Liver (tissue), 10 donors: ENCODE results near the gene WFDC6. TPM values are rescaled to one million over a fixed set of nuclear protein-coding genes. Genes with fewer than 3 reads are reported as not detected.

Experiments used
- DNase-seq: peaks from one replicate; pipeline ENCODE4 v3.0.0-alpha.2; 2017; ENCODE audit warnings: low spot score
- H3K27ac ChIP-seq, 2 donors: one replicate each; pipeline ENCODE4 v1.7.0; 2013; ENCODE audit warnings: inconsistent platforms in 2 of 2, low read length in 2 of 2, control low read depth in 1 of 2, low read depth in 1 of 2, mild to moderate bottlenecking in 1 of 2
- H3K27me3 ChIP-seq, 4 donors: one replicate each; pipeline versions ENCODE4 v1.6.1 to v1.7.0; 2013; ENCODE audit warnings: low read length in 3 of 4, inconsistent platforms in 1 of 4, mild to moderate bottlenecking in 1 of 4, moderate library complexity in 1 of 4; ENCODE audit not compliant: control insufficient read depth in 4 of 4, insufficient read depth in 4 of 4
- H3K36me3 ChIP-seq, 4 donors: one replicate each; pipeline versions ENCODE4 v1.6.1 to v1.7.0; 2013; ENCODE audit warnings: low read length in 3 of 4, mild to moderate bottlenecking in 3 of 4, low read depth in 1 of 4, moderate library complexity in 1 of 4; ENCODE audit not compliant: control insufficient read depth in 4 of 4, insufficient read depth in 3 of 4
- H3K4me1 ChIP-seq, 4 donors: one replicate each; pipeline versions ENCODE4 v1.6.1 to v1.7.0; 2013; ENCODE audit warnings: low read length in 3 of 4, mild to moderate bottlenecking in 3 of 4, moderate library complexity in 1 of 4; ENCODE audit not compliant: control insufficient read depth in 4 of 4, insufficient read depth in 4 of 4
- H3K4me3 ChIP-seq, 3 donors: one replicate each; pipeline versions ENCODE4 v1.6.1 to v1.7.0; 2013; ENCODE audit warnings: low read length in 3 of 3, control low read depth in 1 of 3, low read depth in 1 of 3, mild to moderate bottlenecking in 1 of 3
- H3K9ac ChIP-seq, 2 donors: one replicate each; pipeline ENCODE4 v1.7.0; 2013; ENCODE audit warnings: low read length in 2 of 2, mild to moderate bottlenecking in 2 of 2, moderate library complexity in 2 of 2, control low read depth in 1 of 2, low read depth in 1 of 2
- H3K9me3 ChIP-seq, 4 donors: one replicate each; pipeline versions ENCODE4 v1.6.1 to v1.7.0; 2013; ENCODE audit warnings: low read length in 3 of 4; ENCODE audit not compliant: control insufficient read depth in 4 of 4
- FOXA1 ChIP-seq: IDR thresholded peaks from 2 replicates; pipeline ENCODE4 v1.6.1; 2016; ENCODE audit warnings: antibody characterized with exemption
- GABPA ChIP-seq, 2 donors: IDR thresholded peaks in 1 of 2; conservative IDR thresholded peaks in 1 of 2; 2 replicates each; pipeline ENCODE4 v1.6.1; 2016; ENCODE audit warnings: antibody characterized with exemption in 2 of 2, mild to moderate bottlenecking in 1 of 2, moderate library complexity in 1 of 2
- WGBS: extraction: QIAGEN DNeasy Blood & Tissue Kit; methylation state at CpG from one replicate; pipeline ENCODE4 v1.1.7; 2013; 5-methylcytosine and 5-hydroxymethylcytosine counted together
- polyA plus RNA-seq, 2 donors: library from polyadenylated mRNA; stranded (reverse) in 1 of 2; unstranded in 1 of 2; fragments of 200-250 nt in 1 of 2; fragments of >200 nt in 1 of 2; fragmentation: Nextera tagmentation in 1 of 2; extraction: Ambion mirVana in 1 of 2; gene quantifications; one replicate each; pipeline versions ENCODE4 v1.2.1 to v1.2.3, GENCODE V29; 2013 to 2015
- small RNA-seq: library from RNA; depleted of rRNA; stranded (forward); fragments of <200 nt; gene quantifications from one replicate; pipeline ENCODE3, GENCODE V24; 2014
- total RNA-seq, 2 donors: library from RNA; depleted of rRNA; stranded (reverse); fragments of >200 nt; gene quantifications; one replicate each; pipeline ENCODE4 v1.2.3, GENCODE V29; 2014
- donor health status: healthy.
- donor health status: healthy.
- donor health status: healthy.
- donor health status: healthy.
- donor health status: healthy.

WFDC6 gene
- total and polyA plus RNA-seq, 4 donors = not detected

- WGBS = 50% methylated on average over 6 of the region's 6 CpGs
- Histone ChIP-seq H3K36me3 (no peaks in the 10 kb centered on the region), H3K4me3 (no peak overlapping the region), H3K27ac (no peak overlapping the region), H3K4me1 (peaks cover 0 to 4% (median 2%) of the 10 kb centered on the region in 4 donors), H3K9me3 (no peaks in the 10 kb centered on the region), H3K9ac (no peak overlapping the region), H3K27me3 (peaks cover 0 to 3% (median 0%) of the 10 kb centered on the region in 4 donors)
- DNase-seq = no peak
- TF ChIP-seq GABPA (IDR thresholded peaks at IDR 0.05 in 1 of 2, conservative IDR thresholded peaks at IDR 0.05 in 1 of 2) (no peak), FOXA1 (no peak)
These were observed 54.6 kb downstream of the WFDC6 start for GRCh38 chr20:45484676-45485075.

Small RNA genes lying within 50 kb of the gene (small RNA-seq; reads per million reads assigned to genes)
- not detected for gene AL031663.1
- not detected for gene HSPD1P21
- gene RNA5SP485 = not detected

Other genes with a start within 250 kb of the WFDC6 start
- not detected for gene RBPJL, start 232.6 kb downstream of the WFDC6 start, total RNA-seq
- gene RBPJL, start 232.6 kb downstream of the WFDC6 start, polyA plus RNA-seq = not detected
- gene MATN4, start 231.2 kb downstream of the WFDC6 start, total RNA-seq = not detected
- under 1 TPM in 1 of 2 donors, not detected in 1; 0.05 TPM for gene MATN4, start 231.2 kb downstream of the WFDC6 start, polyA plus RNA-seq
- gene SDC4, start 191.1 kb downstream of the WFDC6 start, total RNA-seq = 100 to 1,000 TPM in 1 of 2 donors, 10 to 100 TPM in 1; 54.4 to 147 TPM
- 10 to 100 TPM; 80.6 to 86.5 TPM for gene SDC4, start 191.1 kb downstream of the WFDC6 start, polyA plus RNA-seq
- gene SYS1, start 176.3 kb downstream of the WFDC6 start, total RNA-seq = 10 to 100 TPM; 15.0 to 29.0 TPM
- 10 to 100 TPM; 27.2 to 37.8 TPM for gene SYS1, start 176.3 kb downstream of the WFDC6 start, polyA plus RNA-seq
- gene TP53TG5, start 161.2 kb downstream of the WFDC6 start, total RNA-seq = not detected
- not detected for gene TP53TG5, start 161.2 kb downstream of the WFDC6 start, polyA plus RNA-seq
- gene DBNDD2, start 131.2 kb downstream of the WFDC6 start, total RNA-seq = 1 to 10 TPM; 2.1 to 3.2 TPM
- gene DBNDD2, start 131.2 kb downstream of the WFDC6 start, polyA plus RNA-seq = 1 to 10 TPM; 2.2 to 4.6 TPM
- 10 to 100 TPM; 14.4 to 20.7 TPM for gene PIGT, start 123.3 kb downstream of the WFDC6 start, total RNA-seq
- 10 to 100 TPM; 47.6 to 64.5 TPM for gene PIGT, start 123.3 kb downstream of the WFDC6 start, polyA plus RNA-seq
- gene WFDC2, start 69.7 kb downstream of the WFDC6 start, total RNA-seq = not detected
- 1 to 10 TPM; 1.3 to 1.8 TPM for gene WFDC2, start 69.7 kb downstream of the WFDC6 start, polyA plus RNA-seq
- not detected for gene SPINT3, start 23.9 kb downstream of the WFDC6 start, total RNA-seq
- not detected for gene SPINT3, start 23.9 kb downstream of the WFDC6 start, polyA plus RNA-seq
- not detected for gene EPPIN, start 7.9 kb upstream of the WFDC6 start, total RNA-seq
- not detected for gene EPPIN, start 7.9 kb upstream of the WFDC6 start, polyA plus RNA-seq
- gene WFDC8, start 39.8 kb upstream of the WFDC6 start, total RNA-seq = not detected
- not detected for gene WFDC8, start 39.8 kb upstream of the WFDC6 start, polyA plus RNA-seq
- gene WFDC10A, start 90.3 kb upstream of the WFDC6 start, total RNA-seq = not detected
- not detected for gene WFDC10A, start 90.3 kb upstream of the WFDC6 start, polyA plus RNA-seq
- not detected for gene WFDC9, start 91.8 kb upstream of the WFDC6 start, total RNA-seq
- gene WFDC9, start 91.8 kb upstream of the WFDC6 start, polyA plus RNA-seq = not detected
- not detected for gene WFDC11, start 130.8 kb upstream of the WFDC6 start, total RNA-seq
- gene WFDC11, start 130.8 kb upstream of the WFDC6 start, polyA plus RNA-seq = not detected
- not detected for gene WFDC13, start 162.6 kb upstream of the WFDC6 start, total RNA-seq
- gene WFDC13, start 162.6 kb upstream of the WFDC6 start, polyA plus RNA-seq = not detected
- gene WFDC10B, start 165.5 kb upstream of the WFDC6 start, total RNA-seq = not detected
- gene WFDC10B, start 165.5 kb upstream of the WFDC6 start, polyA plus RNA-seq = not detected
- not detected for gene SPINT4, start 182.9 kb upstream of the WFDC6 start, total RNA-seq
- not detected for gene SPINT4, start 182.9 kb upstream of the WFDC6 start, polyA plus RNA-seq